Measurements from ENCODE around the gene ORC3.

ORC3 gene

DNA sequence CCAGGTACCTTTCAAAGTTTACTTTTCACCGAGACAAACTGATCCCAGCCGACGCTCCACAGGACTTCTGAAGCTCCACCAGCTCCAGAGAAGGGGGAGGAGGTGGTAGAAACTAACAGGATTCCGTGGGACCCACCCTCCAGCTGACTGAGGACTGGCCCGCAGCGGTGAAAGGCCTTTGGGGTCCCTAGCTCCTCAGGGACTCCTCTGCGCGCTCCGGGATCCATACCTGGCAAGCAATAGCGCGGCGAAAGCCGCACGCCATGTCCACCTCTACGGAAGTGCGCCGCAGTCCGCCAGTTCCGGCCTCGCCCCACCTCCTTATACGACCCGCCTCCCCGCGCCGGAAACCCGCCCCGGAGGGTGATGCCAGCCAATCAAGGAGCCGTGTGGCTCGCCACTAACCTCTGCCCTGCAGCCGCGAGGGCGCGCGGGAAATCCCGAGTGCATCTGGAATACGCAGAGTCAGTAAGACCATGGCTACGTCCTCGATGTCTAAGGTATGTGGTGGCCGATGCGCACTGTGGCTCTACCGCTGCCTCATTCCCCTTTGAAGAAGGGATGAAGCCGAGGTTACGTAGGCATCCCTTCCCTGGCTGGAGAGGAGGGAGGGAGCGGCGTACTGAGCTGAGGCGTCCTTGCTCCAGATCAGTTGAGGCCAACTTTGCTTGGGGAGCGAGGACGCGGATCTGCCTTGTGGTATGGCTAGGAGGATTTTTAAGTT lies at the start of gene ORC3, which contains the start of gene RARS2:
Gene ORC3, plus strand, starts transcription at position 443 of the 724 bp plus-strand sequence. Its CDS starts 34 bp downstream, at position 477.
Gene RARS2, minus strand, starts transcription at position 295 of the 724 bp plus-strand sequence. Its CDS starts 30 bp downstream, at position 265.
- peak; percentile 90 to 91 for DNase-seq (ENCODE audit: low read depth in 2 of 2)

DNA sequence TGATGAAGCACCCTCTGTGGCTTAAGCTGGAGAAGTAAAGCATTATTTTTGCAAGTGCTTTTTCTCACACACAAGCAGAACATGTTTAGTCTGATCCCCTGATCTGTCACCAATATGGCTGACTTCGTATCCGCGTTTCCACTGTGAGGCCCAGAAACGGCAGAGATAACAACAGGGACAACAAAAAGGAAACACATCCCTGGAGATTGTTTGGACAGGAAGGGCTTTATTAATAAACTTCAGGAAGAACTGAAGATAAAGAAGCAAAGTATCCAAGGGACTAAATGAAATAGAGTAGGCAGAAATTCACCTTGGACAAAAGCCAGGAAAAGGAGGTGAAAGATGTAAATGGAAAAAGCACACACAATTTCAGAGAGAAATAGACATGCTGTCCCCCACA lies 49.4 kb upstream of the ORC3 start:
- DNase-seq (ENCODE audit: low read depth in 2 of 2), result no peak

DNA sequence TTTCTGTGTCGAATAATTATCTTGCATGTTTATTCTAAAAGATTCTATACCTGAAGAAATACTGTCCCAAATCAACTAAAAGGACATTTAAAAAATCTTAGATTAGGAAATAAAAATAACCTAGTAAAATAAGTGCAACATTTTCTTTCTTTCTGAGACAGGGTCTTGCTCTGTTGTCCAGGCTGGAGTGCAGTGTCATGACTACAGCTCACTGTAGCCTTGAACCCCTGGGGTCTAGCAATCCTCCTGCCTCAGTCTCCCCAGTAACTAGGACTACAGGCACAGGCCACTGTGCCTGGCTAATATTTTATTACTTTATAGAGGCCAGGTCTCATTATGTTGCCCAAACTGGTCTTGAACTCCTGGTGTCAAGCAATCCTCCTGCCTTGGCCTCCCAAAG lies 48.9 kb upstream of the ORC3 start:
- DNase-seq (ENCODE audit: low read depth in 2 of 2), result no peak

DNA sequence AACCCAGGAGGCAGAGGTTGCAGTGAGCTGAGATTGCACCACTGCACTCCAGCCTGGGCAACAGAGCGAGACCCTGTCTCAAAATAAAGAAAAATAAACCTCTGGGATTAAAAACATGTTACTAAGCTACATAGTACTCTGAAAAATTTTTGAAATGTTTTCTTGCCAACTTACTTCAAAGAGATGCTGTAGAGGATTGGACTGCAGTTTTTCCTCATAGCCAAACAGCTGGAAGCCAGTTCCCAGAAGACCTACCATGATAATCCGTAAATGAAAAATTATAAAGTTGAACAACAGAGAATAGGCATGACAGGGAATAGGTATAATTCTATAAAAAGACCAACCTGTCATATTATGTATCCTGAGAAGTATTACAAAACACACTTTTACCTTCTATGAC lies 48.2 kb upstream of the ORC3 start:
- no peak for DNase-seq (ENCODE audit: low read depth in 2 of 2)

DNA sequence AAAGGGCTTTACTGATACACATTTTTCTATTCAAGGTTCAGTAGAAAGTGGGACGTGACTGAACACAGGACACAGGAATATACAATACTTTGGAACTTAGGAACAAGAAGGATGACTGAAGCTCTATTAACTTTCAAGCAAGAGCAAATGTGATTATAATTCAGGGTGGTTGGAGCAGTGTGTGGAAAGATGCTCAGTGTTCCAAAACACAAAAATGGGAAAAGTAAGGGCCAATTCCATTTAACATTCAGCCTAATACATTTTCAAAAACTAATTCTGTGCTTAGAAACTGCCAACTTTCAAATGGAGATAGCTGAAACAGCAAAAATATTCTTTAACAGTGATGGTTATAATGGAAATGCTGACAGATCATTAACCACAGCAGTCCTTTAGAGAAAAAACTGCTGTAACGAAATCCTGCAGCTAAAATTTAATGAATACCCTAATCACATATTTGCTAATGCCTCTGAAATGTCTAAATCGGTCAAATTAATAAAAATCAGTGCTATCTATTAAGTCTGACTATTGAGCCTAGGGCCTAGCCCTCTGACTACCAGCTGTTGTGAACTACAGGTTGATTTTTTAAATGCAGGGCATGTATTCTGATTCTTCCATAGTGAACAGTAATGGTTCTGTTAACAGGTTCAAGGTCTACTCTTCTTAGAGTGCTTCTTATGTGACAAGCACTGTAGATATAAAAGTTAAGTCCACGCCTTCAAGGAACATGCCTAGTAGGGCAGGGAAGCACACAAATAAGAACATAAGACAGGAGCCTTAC lies 46.0 kb upstream of the ORC3 start:
- no peak for DNase-seq (ENCODE audit: low read depth in 2 of 2)

DNA sequence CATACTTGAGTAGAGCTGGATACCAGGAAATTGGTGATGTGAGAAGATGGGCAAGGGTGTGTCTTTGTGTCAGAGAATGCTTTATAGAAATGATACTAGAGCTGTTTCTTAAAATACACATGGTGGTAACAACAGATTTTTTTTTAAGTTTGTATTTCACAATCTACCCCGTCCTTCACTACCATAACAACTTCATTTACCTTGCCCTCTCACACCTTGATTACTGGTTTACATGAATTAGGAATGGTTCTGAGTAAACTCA lies 45.5 kb upstream of the ORC3 start:
- DNase-seq (ENCODE audit: low read depth in 2 of 2), result no peak

DNA sequence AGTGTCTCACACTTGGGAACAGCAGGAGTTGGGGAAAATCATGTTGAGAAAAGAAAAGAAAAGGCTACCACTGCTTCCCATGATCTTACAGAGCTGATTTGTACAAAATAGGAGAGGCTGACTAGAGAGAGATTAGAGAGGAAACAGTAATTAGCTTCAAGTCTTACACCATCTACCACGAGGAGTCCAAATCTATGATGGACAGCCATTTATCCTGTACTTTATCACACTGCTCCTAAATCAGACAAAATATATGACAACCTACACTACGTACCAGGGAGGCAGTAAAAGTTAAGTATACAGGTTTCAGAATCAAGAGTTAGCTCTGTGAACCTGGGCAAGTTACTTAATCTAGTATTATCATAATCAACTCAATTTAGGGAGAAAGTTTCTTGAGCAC lies 38.1 kb upstream of the ORC3 start:
- DNase-seq (ENCODE audit: low read depth in 2 of 2), result no peak

DNA sequence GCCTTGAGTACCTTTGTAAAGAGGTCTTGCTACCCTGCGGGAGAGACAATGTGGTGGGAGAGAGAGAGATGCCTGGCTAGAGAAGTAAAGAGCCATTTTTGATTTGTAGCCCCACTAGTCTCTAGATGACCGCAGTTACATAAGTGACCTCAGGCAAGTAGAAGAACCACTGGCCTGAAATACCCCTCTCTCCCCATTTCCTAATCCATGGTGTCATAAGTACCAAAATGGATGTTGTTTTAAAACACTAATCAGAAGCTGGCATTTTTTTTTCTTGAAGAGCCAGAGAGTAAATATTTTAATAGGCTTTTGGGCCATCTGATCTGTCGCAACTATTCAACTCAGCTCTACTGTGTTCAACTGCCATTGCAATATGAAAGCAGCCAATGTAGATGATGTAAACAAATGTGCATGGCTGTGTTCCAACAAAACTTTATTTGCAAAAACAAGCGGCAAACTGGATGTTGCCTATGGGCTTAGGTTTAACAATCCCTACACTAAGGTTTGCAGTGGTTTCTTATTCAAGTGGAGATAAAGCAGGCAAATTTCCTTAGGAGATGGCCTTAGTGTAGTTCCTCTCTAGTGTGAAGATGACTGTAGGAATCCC lies 36.7 kb upstream of the ORC3 start:
- no peak for DNase-seq (ENCODE audit: low read depth in 2 of 2)

DNA sequence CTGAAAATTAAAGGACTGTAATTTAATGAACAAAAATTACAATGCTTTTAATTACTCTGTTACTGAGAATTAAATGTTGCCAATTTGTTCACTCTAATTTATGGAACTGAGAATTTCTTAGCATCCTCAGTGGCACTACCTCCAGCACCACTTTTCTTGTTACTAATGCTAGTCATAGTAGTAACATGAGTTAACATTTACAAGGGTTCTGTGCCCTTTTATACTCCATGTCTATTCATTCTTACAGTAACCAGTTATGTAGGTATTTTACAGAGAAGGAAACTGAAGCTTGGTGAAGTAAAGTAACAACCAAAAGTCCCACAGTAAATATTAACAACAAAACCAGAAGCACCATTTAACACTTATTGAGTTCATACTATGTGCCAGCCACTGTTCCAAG lies 34.4 kb upstream of the ORC3 start:
- DNase-seq (ENCODE audit: low read depth in 2 of 2), result no peak

DNA sequence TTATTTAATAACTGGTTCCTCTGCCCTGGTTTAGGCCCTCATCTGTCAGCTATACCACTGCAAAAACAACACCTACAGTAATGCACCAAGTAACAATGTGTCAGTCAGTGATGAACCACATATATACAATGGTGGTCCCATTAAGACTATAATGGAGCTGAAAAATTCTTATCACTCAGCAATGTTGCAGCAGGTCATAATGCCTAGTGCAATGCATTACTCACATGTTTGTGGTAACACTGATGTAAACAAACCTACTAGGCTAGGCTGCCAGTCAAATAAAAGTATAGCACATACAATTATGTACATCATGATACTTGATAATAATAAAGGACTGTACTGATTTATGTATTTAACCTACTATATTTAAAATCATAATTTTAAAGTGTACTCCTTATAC lies 31.5 kb upstream of the ORC3 start:
- DNase-seq (ENCODE audit: low read depth in 2 of 2), result no peak

DNA sequence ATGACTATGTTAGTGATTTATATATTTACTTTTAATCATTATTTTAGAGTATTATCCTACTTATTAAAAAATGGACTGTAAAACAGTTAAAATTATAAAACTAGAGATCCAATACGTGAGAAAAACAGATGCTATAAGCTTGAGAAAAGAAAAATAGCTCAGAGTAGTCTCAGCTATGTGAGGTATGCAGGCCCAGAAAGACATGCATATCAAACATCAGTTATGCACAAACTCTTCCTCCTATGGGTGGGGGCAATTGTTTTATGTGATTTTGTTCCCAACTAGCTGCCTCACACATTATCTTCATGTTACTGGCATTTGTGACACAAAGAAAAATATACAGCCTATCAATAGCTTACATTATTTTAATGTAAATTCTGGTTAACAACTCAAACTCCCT lies 28.9 kb upstream of the ORC3 start:
- no peak for DNase-seq (ENCODE audit: low read depth in 2 of 2)

DNA sequence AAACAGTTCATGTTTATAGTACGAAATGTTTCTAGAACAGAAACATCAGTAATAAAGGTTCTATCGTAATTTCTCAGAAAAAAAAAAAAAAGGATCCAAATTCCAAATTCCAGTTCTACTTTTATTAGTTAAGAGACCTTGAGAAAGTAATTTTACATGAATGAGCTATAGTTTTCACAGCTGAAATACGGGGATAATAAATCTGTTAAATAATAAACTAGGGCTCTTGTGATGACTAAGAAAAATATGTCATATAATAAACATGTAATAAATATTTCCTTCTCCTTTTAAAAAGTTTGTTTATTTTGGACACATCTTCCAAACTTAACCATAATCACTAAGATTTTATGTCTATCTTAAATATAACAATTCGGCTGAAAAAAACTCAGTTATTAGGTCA lies 17.9 kb upstream of the ORC3 start:
- DNase-seq (ENCODE audit: low read depth in 2 of 2), result no peak

DNA sequence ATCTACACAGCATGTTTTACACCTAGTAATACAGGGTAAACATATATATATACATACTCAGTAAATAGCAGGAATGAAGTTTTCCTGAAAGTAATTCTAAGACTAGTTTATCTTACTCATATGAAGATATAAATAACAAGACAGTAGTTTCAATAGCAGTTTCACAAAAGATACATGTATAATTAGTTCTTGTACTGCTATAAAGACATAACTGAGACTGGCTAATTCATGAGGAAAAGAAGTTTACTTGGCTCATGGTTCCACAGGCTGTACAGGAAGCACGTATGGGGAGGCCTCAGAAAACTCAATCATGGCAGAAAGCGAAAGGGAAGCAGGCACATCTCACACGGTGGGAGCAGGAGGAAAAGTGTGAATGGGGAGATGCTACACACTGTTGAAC lies 17.1 kb upstream of the ORC3 start:
- DNase-seq (ENCODE audit: low read depth in 2 of 2), result no peak

DNA sequence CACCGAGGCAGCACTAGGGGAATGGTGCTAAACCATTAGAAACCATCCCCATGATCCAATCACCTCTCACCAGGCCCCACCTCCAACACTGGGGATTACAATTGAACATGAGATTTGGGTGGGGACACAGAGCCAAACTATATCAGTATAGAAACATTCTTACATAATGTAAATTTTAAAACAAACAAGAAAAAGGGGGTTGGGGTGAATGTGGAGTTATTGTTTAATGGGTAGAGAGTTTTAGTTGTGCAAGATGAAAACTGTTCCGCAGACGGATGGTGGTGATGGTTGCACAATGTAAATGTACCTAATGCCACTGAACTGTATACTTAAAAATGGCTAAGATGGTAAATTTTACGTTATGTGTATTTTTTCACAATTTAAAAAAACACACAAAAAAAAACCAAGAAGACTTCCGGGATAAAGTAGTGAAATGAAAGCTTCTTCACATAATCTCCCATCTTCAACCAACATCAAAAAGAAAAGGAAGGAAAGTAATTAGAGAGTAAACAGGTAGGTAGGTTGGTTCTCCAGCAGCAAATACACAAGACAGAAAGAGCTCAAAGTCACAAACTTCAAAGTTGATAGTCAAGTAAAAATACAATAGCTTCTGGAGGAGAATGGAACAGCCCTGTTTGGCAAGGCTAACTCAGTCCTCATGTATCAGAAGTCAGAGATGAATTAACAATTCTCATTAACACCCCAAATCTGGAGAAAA lies 16.5 kb upstream of the ORC3 start:
- DNase-seq (ENCODE audit: low read depth in 2 of 2), result no peak

DNA sequence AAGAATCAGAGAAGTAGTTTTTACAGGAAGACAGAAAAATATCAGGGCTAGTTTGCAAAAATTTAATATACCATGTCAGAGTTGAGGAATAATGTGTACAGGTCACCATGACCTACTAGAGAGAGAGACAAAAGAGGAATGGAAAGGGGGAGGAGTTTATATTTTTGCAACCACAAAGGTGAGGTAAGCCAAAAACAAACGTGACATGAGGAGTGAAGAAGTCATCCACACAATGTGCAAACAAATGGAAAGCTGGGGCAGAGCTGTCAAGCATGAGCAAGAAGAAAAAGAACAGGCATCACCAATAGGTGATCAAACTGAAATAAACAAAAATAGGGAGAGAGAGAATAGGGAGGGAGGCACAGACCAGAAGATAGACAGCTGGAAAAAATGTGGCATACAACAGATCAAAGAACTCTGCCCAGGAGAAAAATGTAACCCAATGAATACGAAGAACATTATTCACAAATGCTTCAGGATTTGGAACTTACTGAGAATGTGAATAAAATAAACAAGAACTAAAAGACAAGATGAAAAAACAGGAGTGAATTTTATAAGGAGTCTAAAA lies 15.6 kb upstream of the ORC3 start:
- DNase-seq (ENCODE audit: low read depth in 2 of 2), result no peak

DNA sequence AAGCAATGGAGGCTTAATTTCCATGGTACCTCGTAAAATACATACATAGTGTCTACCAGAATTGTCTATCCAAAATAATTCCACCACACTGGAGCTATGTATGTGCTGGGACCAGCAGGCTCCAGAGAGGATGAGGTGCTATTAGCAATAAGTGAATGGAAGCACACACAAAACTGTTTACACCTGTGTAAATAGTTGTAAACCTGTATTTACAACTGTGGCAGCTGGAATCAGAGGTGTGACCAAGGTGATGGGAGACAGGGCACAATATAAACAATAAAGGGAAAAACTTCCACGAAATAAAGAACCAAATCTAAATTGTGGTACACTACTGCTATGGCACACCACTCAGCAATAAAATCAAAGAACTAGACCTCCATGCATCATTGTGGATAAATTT lies 14.5 kb upstream of the ORC3 start:
- DNase-seq (ENCODE audit: low read depth in 2 of 2), result no peak

DNA sequence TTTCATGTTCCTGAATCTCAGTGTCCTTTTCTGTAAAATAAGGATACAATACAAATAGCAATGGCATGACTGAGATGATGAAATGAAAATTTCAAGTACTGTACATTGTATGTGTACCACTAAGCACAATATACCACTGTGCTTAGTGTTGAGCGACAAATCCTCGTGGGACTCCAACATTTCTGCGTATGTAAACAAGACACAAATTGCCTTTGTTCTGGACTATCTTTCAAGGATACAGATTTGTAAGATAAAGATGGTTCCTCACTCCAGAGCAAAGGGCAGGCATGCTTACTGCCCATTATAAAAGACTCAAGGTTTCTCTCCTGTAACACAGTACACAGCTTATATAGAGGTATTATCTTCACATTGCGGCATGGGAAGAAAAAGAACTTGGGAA lies 6.1 kb upstream of the ORC3 start:
- DNase-seq (ENCODE audit: low read depth in 2 of 2), result no peak

DNA sequence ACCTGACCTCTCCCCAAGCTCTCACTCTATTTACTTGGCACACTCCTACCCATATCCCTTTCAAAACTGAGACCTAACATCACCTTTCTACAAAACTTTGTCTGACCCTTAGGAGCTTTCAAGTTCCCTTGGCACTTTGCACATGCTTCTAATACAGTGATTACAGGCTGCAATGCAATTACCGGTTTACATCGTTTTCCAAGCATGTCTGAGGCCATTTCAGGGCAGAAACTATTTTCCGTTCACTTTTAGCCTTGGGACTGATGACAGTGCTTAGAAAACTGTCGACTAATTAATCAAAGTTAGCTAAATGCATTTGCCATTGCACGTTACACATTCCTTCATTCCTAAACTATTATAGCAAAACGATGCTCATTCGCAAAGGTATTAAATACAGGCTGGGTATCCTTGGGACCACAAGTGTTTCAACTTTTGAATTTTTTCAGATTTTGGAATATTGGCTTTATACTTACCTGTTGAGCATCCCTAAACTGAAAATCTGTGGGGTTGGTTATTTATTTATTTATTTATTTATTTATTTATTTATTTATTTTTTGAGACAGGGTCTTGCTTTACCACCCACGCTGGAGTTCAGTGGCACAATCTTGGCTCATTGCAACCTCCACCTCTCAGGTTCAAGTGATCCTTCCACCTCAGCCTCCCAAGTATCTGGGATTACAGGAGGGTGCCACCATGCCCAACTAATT lies 3.4 kb upstream of the ORC3 start:
- DNase-seq (ENCODE audit: low read depth in 2 of 2), result no peak

DNA sequence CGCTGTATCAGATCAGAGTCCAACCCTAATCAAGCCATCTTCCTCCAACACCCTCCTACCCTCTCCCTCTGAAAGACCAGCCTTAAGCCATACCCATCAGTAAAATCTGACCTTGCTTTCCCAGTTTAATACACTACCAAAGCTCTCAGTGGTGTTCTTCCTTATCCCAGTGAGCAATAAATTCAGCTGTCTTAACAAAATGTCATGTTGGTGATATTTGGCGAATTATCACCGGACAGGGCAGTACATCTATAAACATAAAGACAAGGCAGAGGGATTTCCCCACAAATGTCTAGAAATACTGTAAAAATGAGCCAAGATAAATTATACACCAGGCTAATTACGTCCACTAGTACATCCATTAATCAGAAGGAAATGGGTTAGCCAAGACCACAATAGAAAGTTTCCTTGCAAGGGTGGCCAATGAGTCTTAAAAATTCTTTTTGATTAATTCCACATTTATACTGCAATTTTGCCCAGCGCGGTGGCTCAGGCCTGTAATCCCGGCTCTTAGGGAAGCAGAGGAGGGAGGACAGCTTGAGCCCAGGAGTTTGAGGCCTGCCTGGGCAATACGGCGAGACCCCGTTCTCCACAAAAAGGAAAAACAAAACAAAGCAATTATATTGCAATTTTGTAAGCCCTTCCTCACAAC lies 1.1 kb upstream of the ORC3 start:
- no peak for DNase-seq (ENCODE audit: low read depth in 2 of 2)

DNA sequence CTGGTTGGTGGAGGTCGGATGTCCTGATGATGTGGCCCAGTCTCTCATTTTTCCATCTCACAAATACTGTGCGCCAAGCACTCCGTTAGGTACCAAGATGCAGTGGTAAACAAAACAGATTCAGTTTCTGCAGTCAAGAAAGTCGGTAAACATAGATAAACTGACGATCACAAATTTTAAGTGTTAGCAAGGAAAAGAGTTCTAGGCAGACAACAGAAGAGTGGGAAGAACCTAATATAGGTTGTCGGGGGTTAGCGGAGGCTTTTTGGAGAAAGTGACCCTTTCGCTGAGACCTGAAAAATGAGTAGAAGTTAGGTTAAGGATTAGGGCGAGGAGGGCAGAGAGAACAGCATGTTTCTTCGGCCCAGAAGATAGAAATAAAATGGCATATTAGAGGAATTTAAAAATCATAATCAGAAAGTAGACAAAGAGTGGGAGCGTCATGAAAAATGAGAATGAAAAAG lies 514 bp downstream of the ORC3 start:
- DNase-seq (ENCODE audit: low read depth in 2 of 2), result no peak

DNA sequence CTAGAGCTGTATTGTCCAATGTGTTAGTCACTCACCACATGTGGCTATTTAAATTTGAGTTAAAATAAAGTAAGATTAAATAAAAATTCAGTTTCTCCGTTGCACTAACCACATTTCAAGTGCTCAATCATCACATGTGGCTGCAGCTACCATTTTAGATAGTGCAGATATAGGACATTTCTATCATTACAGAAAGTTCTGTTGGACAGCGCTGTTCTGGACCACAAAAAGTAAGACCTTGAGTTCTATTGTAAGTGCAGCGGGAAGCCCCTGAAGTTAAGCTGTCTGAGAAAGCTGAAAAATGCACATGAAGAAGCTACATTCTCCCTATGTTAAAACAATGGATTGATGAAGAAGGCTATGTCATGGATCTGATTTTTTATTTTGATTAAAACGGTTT lies 1.1 kb downstream of the ORC3 start:
- no peak for DNase-seq (ENCODE audit: low read depth in 2 of 2)
